Pancreas (tissue), 10 donors: Measurements from ENCODE around the gene BPI. TPM values are rescaled to one million over a fixed set of nuclear protein-coding genes. Genes with fewer than 3 reads are reported as not detected.

Source experiments
- ATAC-seq, 4 donors: fragments of 200-7000 bp; cut with Tn5 transposase; one replicate each; pipeline versions ENCODE4 v1.8.0 to v1.9.1; 2020; ENCODE audit warnings: mild to moderate bottlenecking in 4 of 4, moderate library complexity in 4 of 4
- DNase-seq, 6 donors: peaks; one replicate each; pipeline ENCODE4 v3.0.0-alpha.2; 2020
- FAIRE-seq: peaks from 2 replicates; lab custom pipeline; 2012; peaks lifted over from hg19 to GRCh38; lab: Jason Lieb, UNC
- H3K27ac ChIP-seq, 4 donors: fragments of 200-600 bp; sonication (generic); 1 replicate in 3 of 4; 2 replicates in 1 of 4; pipeline versions ENCODE4 v1.5.0 to v1.8.0; 2020
- H3K27me3 ChIP-seq, 4 donors: fragments of 200-600 bp; one replicate each; pipeline ENCODE4 v1.8.0; 2021
- H3K36me3 ChIP-seq, 3 donors: fragments of 200-600 bp; sonication (generic) in 1 of 3; one replicate each; pipeline versions ENCODE4 v1.5.0 to v1.8.0; 2020 to 2021
- H3K4me1 ChIP-seq, 3 donors: fragments of 200-600 bp; one replicate each; pipeline ENCODE4 v1.8.0; 2021
- H3K4me3 ChIP-seq, 4 donors: fragments of 200-600 bp; sonication (generic) in 2 of 4; one replicate each; pipeline versions ENCODE4 v1.5.0 to v1.8.0; 2020 to 2021
- H3K9me3 ChIP-seq, 4 donors: fragments of 200-600 bp; one replicate each; pipeline ENCODE4 v1.8.0; 2021
- CTCF ChIP-seq, 4 donors: fragments of 200-600 bp; sonication (generic) in 3 of 4; IDR thresholded peaks; one replicate each; pipeline versions ENCODE4 v1.5.0 to v1.8.0; 2021; ENCODE audit warnings: antibody characterized with exemption in 4 of 4
- WGBS, 2 donors: extraction: QIAGEN DNeasy Blood & Tissue Kit; methylation state at CpG; one replicate each; pipeline ENCODE4 v1.1.7; 2013; 5-methylcytosine and 5-hydroxymethylcytosine counted together
- intact Hi-C, 3 donors: fragments of 100-400 bp; cut with DNase I; formaldehyde crosslinking; loops; one replicate each; pipeline versions ENCODE4 v1.11.1 to v1.14.2; 2022
- polyA plus RNA-seq, 2 donors: library from polyadenylated mRNA; stranded (reverse); fragments of 200-250 nt; gene quantifications; one replicate each; pipeline ENCODE4 v1.2.3, GENCODE V29; 2013
- total RNA-seq, 6 donors: library from RNA; stranded (reverse); fragmentation: NEBNext Ultra II Directional in 4 of 6; extraction: Animal tissue kit (Norgen Biotek cat#: 25700) in 4 of 6; gene quantifications; one replicate each; pipeline versions ENCODE4 v1.2.1 to v1.2.4, GENCODE V29; 2021 to 2023
- donor health status: healthy with polysubstance abuse.
- donor health status: DM: no; HTN: no; CAD: no; lungs with moderate emphysema.
- donor health status: DM: no; HTN: no; CAD: no.
- donor health status: control.
- donor health status: control.
- donor health status: Bipolar disorder and iron deficiency.
- donor health status: DM: yes; HTN: yes; CAD: no.
- donor health status: DM: no; HTN: no; CAD: no.
- donor health status: DM: no; HTN: no; CAD: no.
- donor health status: DM: yes; HTN: yes; CAD: no.

Gene BPI
- total and polyA plus RNA-seq, 8 donors, result 0.66 TPM; not detected in 7

DNA sequence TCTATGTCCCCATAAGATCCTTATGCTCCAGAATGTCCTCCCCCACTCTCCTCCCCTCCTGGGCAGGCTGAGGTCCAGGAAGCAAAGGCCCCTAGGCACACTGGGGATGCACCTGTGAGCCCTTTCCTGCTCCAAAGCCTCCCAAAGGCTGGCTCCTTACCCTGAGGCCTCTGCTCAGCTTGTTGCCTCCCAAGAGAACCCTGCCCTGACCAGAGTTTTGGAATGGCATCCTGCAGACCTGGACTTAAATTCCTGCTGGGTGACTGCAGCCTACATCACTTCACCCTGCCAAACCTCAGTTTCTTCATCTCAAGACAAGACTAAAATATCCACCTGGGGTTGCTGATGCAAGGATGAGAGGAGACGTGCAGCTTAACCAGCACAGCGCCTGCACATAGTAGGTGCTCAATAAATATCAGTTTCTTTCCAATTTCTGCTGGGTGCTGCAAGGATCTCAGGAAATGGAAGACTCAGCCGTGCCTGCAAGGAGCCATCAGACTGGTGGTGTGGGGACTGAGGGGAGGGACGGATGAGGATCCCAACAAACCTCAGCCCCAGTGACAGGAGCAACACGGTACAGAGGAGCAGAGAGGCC is 40.2 kb downstream of the BPI start:
- Histone ChIP-seq H3K36me3 (no peaks in the 10 kb centered on the region), H3K27ac (no peak overlapping the region), H3K4me1 (no peaks in the 10 kb centered on the region), H3K9me3 (no peaks in the 10 kb centered on the region), H3K27me3 (no peaks in the 10 kb centered on the region), H3K4me3 (no peak overlapping the region)
- no peak for TF ChIP-seq CTCF (IDR thresholded peaks at IDR 0.05)
- DNase-seq, result no peak
- FAIRE-seq, result no peak
- whole genome bisulfite sequencing, 2 donors, result 69 to 73% methylated on average over 5 of the region's 5 CpGs
- no peak for ATAC-seq
- intact Hi-C loops, result no loop called here

- no peaks in the 10 kb centered on the region for H3K27me3 ChIP-seq
- no peaks in the 10 kb centered on the region for H3K4me1 ChIP-seq
- FAIRE-seq, result no peak
- ATAC-seq, result peak in 1 of 4 donors; percentile 20
- DNase-seq, result no peak
- TF ChIP-seq CTCF (IDR thresholded peaks at IDR 0.05), result no peak
- H3K36me3 ChIP-seq, result no peaks in the 10 kb centered on the region
- WGBS, 2 donors, result 22 to 24% methylated on average over 2 of the region's 2 CpGs
- no peaks in the 10 kb centered on the region for H3K9me3 ChIP-seq
- intact Hi-C loops, result no loop called here
- no peak overlapping the region for H3K27ac ChIP-seq
- no peak overlapping the region for H3K4me3 ChIP-seq
These were observed 41.7 kb downstream of the BPI start for GRCh38 chr20:38345643-38346042.

DNA sequence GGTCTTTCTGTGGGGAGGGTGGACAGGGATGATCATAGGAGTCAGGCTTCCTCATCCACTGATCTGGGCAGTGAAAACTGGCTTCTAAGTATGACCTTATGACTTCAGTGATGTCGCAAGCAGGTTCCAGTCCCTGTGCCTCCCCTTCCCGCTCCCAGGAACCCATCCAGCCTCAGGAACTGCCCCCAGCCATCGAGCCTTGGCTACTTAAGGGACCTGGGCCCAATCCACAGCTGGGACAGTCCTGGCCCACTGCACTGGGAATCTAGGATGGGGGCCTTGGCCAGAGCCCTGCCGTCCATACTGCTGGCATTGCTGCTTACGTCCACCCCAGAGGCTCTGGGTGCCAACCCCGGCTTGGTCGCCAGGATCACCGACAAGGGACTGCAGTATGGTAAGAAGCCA is 42.3 kb downstream of the BPI start, which contains the start of gene LBP:
LBP (plus strand) TSS at position 236 of the 405 bp plus-strand sequence; CDS start at position 271, 35 bp downstream.
- FAIRE-seq (no peak), ATAC-seq (peak in 1 of 4 donors; percentile 43), DNase-seq (no peak)
- Histone ChIP-seq H3K27me3 (no peaks in the 10 kb centered on the region), H3K4me1 (no peaks in the 10 kb centered on the region), H3K9me3 (no peaks in the 10 kb centered on the region), H3K36me3 (no peaks in the 10 kb centered on the region), H3K4me3 (no peak within 1 kb of the TSS), H3K27ac (no peak within 1 kb of the TSS)
- 70 to 84% methylated on average over 8 of the region's 8 CpGs for WGBS, 2 donors
- no peak for TF ChIP-seq CTCF (IDR thresholded peaks at IDR 0.05)
- intact Hi-C loops, result no loop called here

GRCh38 chr20:38346741-38347140 is 42.8 kb downstream of the BPI start:
- Histone ChIP-seq H3K4me1 (no peaks in the 10 kb centered on the region), H3K27me3 (no peaks in the 10 kb centered on the region), H3K36me3 (no peaks in the 10 kb centered on the region), H3K27ac (no peak overlapping the region), H3K9me3 (no peaks in the 10 kb centered on the region), H3K4me3 (no peak overlapping the region)
- intact Hi-C loops, result no loop called here
- WGBS, 2 donors, result 56 to 67% methylated on average over 4 of the region's 4 CpGs
- ATAC-seq (no peak), DNase-seq (no peak), FAIRE-seq (no peak)
- TF ChIP-seq CTCF (IDR thresholded peaks at IDR 0.05), result no peak

DNA sequence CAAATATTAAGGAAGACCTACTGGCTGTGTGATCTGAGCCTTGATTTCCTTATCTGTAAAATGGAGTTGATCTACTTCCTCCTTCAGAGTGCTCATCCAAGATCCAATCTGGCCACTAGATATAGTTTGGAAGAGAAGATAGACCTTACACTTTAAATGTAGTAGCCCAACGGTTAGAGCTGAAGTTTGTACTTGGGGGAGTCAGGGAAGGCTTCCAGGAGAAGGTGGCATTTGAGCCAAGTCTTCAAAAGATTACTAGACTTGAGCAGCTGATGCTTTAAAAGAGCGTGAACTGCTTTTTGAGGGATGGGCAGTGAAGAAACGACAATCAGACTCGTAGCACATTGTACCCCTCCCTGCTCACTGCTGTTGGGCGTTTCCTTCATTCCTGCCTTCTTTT is 45.9 kb downstream of the BPI start:
- TF ChIP-seq CTCF (IDR thresholded peaks at IDR 0.05), result no peak
- DNase-seq (no peak), FAIRE-seq (no peak), ATAC-seq (no peak)
- no peaks in the 10 kb centered on the region for H3K27me3 ChIP-seq
- no peak overlapping the region for H3K27ac ChIP-seq
- no peaks in the 10 kb centered on the region for H3K4me1 ChIP-seq
- H3K36me3 ChIP-seq, result no peaks in the 10 kb centered on the region
- intact Hi-C loops, result no loop called here
- WGBS, 2 donors, result 61 to 64% methylated on average over 5 of the region's 5 CpGs
- H3K9me3 ChIP-seq, result no peaks in the 10 kb centered on the region
- H3K4me3 ChIP-seq, result no peak overlapping the region
